Activated CD4-positive, alpha-beta T cell treated with anti-CD3 and anti-CD28 coated beads, Interleukin-2, amount 50 U/mL, for 48 hours (primary cell): Measurements from ENCODE around the gene CPEB4.

Experiments used
- DNase-seq, 2 experiments: peaks; one replicate each; pipeline ENCODE4 v3.0.0-alpha.2; 2020

Gene CPEB4

DNA sequence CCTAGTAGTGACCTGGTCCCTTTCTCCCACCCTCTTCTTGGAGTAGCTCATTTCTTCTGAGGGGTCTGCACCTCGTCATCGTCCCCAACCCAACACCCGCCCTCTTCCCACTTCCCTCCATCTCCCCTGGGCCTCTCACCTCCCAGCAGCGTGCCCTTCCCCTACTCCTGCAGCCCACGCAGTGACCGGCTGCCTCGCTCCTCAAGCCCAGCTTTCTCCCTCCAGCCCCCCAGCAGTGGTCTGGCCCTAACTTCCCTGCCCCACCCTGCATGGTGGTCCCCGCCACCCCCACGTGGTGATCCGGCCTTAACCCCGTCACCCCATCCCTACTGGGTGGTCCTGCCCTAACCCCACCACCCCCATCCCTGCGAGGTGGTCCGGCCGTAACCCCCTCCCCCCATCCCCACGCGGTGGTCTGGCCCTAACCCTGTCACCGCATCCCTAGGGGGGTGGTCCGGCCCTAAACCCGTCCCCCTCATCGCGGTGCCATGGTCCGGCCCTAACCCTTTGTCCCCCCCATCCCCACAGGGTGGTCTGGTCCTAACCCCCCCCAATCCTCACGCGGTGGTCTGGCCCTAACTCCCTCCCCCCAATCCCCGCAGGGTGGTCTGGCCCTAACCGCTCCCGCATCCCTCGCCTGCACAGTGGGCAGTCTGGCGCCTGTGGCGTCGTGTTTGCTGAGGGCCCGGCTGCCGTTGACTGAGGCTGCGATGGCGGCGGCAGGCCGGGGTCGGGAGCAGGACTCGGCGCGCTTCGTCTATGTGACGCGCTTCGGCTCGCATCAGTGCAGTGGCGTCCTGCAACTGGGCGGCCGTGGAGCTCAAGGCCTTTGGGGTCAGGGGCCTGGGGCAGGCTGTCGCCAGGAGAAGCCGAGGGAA is 100.6 kb downstream of the CPEB4 start, which contains the start of gene C5orf47:
C5orf47 (plus strand) TSS at position 617 of the 878 bp plus-strand sequence; CDS start at position 711, 94 bp downstream.
- DNase-seq = no peak

DNA sequence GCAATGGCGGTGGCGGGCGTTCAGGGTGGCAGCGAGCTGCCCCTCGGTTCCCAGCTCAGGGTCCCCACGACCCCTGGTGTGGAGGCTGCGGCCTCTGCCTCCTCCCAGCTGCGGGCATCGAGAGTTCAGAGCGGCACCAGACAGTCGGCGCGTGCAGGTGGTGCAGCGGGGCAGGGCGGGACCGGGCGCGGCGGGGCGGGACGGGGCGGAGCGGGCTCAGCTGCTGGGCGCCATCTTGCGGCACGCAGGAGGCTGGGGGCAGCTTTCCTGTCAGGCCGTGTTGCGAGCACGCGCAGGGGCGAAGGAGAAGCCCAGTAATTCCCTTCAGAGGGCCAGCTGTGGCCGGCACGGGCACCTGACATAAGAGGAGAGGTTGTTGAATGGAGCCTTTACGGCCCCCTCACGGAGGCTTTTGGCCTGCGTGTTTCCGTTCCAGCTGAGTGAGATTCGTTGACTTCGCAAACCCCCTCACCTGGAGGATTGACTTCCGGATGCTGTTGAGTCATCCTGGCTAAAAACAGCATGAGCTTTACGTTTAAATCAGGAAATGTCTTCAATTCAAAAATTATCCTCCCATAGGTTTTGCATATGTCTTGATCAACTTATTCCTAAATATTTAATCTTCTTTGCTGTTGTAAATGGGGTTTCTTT is 101.4 kb downstream of the CPEB4 start:
- DNase-seq = no peak

DNA sequence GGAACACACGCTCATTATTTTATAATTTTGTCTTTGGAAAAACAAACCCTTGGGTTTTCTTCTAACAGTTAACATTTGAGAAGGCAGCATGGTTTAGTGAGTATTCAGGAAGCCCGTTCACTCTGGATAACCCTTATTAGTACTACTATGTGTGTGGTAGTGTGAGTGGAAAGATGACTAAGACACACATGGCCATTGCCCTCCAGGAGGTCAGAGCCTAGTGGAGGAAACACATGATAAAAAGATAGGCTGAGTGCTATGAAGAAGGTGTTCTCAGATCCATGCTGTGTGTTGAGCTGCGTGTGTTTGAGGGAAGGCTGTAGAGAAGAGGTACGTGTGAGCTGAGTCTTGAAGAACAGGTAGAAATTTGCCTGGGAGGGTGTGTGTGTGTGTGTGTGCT is 109.2 kb downstream of the CPEB4 start:
- DNase-seq = no peak

DNA sequence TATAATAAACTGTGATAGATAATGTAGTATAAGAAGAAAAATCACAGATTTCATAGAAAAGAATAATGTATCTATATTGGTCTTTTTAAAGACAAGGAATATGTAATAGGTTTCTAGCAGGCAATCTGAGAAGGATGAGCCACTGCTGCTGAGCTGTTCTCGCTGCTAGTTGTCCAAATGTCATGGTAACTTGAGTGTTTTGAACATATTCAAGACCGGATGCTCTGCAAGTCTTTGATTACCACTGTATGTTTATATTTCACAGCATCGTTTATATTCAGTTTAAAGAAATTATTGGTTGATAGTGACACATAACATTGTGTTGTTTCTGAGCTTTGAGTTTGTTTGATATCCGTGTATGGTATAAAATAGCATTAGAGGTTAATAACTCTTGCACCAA is 110.4 kb downstream of the CPEB4 start:
- DNase-seq = no peak

DNA sequence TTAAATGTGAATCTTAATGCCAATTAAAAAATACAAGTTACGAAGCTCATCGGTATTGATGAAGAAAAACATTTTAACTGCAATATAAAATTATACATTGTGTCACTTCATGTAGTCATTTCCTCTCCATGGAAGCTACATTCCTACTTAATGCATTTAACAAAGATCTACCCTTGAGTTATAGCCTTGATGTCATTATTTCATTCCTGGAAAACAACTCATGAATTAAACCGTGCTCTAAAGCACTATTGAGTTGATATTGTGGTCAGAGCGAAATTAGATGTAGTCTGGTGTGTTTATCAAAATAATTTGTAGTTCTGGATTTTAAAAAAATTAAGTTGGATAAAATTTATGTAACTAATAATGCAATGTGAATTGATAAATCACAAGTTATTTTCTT is 111.9 kb downstream of the CPEB4 start:
- DNase-seq = no peak

DNA sequence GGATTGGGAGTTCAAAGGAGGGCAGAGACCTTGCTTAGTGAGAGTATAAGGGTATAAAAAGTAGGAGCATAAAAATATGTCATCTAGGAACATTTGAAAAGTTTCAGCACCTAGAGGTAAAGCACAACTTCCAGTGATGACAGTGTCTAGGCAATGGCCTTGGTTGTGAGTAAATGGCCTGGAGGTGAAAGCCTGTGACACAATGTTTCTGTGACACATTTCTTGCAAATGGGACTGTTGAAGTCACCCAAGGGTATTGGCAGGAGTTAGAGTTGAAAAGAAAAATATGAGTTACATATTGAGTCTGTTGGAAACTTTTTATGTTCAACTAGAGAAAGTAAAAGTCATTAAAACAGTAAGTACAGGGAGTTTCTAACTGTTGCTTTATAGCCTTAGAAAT is 115.6 kb downstream of the CPEB4 start:
- no peak for DNase-seq

DNA sequence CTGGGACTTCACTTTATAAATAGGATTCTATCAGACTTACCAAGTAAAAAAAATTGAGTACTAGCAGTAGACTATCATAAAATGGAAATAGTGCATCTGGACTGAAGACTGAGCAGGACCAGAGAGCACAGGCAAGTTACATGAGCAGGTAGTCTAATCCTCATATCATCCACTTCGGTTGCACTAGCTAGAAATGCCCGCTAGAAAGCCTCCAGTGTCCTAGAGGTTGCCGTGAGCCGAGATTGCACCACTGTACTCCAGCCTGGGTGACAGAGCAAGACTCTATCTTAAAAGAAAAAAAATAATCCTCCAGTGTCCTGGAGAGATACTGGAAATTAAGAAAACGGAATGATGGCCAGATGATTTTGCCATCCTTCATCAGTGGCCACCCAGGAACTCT is 120.8 kb downstream of the CPEB4 start:
- no peak for DNase-seq

DNA sequence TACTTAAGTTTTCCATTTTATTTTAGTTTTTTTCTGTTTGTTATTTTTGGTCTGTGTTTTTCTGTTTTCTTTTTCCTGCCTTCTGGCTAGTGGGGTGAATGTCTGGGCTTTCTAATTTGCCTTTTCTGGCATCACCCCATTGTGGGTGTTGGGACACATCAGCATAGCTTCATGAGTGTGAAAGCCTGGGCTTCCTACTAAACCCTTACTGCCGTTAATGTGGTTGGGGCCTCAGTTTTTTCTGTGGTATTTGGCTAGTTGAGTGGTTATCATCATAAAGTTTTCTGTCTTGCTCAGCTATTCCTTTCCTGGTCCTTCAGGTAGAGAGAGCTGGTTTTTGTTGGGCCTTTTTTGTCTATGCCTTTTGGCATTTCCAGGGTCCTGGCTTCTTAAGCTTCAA is 122.2 kb downstream of the CPEB4 start:
- no peak for DNase-seq

DNA sequence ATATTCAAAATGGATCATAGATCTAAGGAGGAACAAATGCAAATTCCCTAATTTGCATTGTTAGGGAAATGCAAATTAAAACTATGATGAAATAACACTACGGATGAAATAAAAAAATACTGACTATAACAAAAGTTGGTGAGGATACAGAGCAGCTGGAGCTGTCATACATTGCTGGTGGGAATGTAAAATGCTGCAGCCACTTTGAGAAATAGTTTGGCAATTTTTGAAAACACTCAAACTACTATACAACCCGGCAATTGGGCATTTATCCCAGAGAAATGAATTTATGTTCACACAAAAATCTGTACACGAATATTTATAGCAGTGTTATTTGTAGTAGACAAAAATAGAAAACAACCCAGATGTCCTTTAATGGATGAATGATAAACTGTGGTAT is 123.3 kb downstream of the CPEB4 start:
- DNase-seq = no peak
